22Rv1 (cell line): ENCODE data around the gene BTF3.

Source experiments
- ZFX ChIP-seq: fragments of 450-650 bp; IDR thresholded peaks from 2 replicates; pipeline ENCODE4 v1.6.1; 2017; ENCODE audit warnings: antibody characterized with exemption, borderline replicate concordance
- TF ChIP-seq, protein P1 (sequence below): fragments of 450-650 bp; IDR thresholded peaks from 2 replicates; pipeline ENCODE4 v1.5.1; 2017; ENCODE audit warnings: mild to moderate bottlenecking

DNA sequence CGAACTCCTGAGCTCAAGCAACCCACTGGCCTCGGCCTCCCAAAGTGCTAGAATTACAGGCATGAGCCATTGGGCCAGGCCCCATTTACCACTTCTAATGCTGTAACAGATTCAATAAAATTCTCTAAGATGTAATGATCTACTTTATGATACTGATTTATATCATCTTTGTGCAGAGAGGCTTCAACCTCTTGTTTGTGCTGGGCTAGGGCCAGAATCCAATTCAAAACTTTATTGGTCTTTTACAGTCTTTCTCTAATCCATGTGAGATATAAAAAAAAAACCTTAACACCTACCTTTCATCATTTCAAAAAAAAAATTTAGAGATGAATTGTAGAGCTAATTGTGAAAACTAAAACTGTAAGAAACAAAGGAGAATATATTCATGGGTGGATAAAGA, 8.2 kb upstream of the BTF3 start:
- TF ChIP-seq, protein P1, sequence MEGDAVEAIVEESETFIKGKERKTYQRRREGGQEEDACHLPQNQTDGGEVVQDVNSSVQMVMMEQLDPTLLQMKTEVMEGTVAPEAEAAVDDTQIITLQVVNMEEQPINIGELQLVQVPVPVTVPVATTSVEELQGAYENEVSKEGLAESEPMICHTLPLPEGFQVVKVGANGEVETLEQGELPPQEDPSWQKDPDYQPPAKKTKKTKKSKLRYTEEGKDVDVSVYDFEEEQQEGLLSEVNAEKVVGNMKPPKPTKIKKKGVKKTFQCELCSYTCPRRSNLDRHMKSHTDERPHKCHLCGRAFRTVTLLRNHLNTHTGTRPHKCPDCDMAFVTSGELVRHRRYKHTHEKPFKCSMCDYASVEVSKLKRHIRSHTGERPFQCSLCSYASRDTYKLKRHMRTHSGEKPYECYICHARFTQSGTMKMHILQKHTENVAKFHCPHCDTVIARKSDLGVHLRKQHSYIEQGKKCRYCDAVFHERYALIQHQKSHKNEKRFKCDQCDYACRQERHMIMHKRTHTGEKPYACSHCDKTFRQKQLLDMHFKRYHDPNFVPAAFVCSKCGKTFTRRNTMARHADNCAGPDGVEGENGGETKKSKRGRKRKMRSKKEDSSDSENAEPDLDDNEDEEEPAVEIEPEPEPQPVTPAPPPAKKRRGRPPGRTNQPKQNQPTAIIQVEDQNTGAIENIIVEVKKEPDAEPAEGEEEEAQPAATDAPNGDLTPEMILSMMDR = no peak
- no peak for TF ChIP-seq ZFX
